Measurements from ENCODE around the gene CCDC7.
A peak's percentile ranks its signal among the peaks of the same experiment; 100 is the strongest.

DNA sequence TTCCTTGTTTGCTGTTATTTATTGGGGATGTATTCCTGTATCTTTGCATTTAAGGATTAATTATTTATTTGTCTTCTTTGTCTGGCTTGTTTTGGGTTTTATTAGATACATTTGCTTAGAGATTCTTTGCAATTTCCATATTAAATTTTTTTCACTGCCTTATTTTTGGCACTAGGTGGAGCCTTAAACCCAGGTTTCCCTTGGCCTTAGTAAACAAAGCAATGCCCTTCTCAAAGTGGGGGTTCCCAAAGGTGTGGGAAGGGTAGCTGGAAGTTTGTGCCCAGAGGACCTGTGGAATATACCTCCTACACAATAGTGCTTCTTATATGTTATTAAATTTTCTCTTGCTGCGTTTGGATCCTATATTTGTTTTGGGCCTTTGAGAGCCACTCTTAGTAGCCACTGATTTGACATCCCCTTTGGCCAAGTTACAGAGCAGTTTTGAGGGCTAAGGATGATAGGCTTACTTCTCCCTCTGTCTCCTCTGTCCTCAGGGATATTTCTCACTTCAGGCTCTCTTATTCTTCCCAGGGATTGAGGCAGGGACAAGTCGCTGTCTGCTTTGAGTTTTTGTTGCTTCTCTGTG, 349.8 kb downstream of the CCDC7 start:
- TF ChIP-seq CTCF (IDR thresholded peaks at IDR 0.05; ENCODE audit: poor library complexity) (peak; percentile 69), EZH2phosphoT487 (IDR thresholded peaks at IDR 0.05; ENCODE audit: low read depth, severe bottlenecking, unreplicated experiment) (no peak), EZH2 (IDR thresholded peaks at IDR 0.05; ENCODE audit: borderline replicate concordance) (no peak)
